ENCODE data around the gene CCNL2.

CCNL2 gene

DNA sequence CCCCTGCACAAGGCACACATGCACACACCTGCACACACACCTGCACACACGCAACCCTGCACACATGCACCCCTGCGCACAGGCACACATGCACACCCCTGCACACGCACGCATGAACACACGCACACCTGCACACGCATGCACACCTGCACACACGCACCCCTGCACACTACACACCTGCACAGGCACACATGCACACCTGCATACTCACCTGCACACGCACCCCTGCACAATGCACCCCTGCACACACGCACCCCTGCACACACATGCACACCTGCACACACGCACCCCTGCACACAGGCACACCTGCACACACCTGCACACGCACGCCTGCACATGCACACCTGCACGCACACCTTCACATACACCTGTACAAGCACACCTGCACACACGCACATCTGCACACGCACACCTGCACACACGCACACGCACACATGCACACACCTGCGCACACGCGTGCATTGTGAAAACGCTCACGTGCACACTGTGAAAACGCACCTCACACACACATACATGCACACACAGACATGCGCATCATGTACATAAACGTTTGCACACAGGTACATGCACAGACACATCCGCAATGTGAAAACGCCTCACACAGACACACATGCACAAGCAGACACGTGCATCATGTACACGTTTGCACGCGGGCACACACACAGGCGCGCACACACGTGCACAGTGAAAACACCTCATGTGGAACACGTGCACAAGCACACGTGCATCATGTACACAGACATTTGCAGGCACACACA, 58.2 kb downstream of the CCNL2 start:
- no peak for DNase-seq

GRCh38 chr1:1340185-1340584, 59.0 kb downstream of the CCNL2 start:
- DNase-seq: no peak

GRCh38 chr1:1338278-1338677, 60.9 kb downstream of the CCNL2 start:
- no peak for DNase-seq

- no peak for DNase-seq
Observed at GRCh38 chr1:1337793-1338147, 61.4 kb downstream of the CCNL2 start.

GRCh38 chr1:1336931-1337792, 62.0 kb downstream of the CCNL2 start:
- DNase-seq: no peak

DNA sequence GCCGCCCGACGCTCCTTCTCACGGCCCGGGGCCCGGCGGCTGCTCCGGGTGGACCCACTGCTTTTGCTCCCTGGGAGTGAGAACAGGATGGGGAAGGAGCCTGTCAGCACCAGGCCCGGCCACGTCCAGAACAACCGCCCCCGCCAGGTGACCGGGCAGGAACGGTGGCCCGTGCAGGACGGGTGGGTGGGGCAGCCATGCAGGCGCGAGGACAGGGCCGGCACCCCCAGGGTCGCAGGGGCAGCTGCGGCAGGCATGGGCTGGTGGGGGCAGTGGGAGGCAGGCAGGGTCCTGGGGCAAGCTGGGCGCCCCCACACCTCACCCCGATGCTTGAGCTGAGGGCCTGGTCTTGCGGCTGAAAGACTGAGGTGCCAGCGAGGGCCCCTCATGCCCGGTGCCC, 62.7 kb downstream of the CCNL2 start:
- DNase-seq: no peak

DNA sequence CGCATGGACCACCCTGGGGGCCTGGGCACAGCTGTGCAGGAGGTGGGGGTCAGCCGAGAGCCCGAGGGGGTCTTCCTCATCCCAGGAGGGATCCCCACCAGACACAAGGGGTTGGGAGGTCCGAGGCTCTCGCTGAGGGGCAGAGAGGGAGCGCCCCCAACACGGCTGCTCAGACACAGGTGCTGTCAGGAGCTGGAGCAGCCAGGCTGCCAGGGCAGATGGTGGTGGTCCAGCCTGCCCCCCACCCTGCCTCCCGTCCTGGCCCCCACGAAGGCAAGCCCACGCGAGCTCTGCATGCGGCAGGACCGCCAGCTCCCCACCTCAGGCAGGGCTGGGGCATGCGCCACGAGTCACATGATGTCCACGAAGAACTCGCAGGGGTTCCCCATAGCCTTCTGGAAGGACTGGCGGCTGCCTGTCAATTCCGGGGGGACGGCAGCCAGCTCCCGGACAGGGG, 63.3 kb downstream of the CCNL2 start:
- no peak for DNase-seq

Measured in NCI-H446 treated with DMSO at 0.1 percent for 48 hours (cell line).